HepG2 (cell line): ENCODE results near the gene KIAA1755.

Source experiments
- MBNL3 ChIP-seq: fragments of 250-450 bp; sonication (Bioruptor Pico); conservative IDR thresholded peaks from 2 replicates; pipeline ENCODE4 v1.8.0; 2022; ENCODE audit warnings: mild to moderate bottlenecking, inconsistent platforms
- POLR2AphosphoS5 ChIP-seq: IDR thresholded peaks from 2 replicates; pipeline ENCODE4 v1.6.1; 2012; ENCODE audit warnings: low read depth, low read length
- TFE3 ChIP-seq: IDR thresholded peaks from 2 replicates; pipeline ENCODE4 v1.6.1; 2016
- TF ChIP-seq, protein P1 (sequence below): sonication (generic); formaldehyde crosslinking; IDR thresholded peaks from 2 replicates; pipeline ENCODE4 v1.5.0; 2020; ENCODE audit warnings: mild to moderate bottlenecking, missing genetic modification reagents, moderate library complexity

GRCh38 chr20:38177201-38177600 is 83.3 kb downstream of the KIAA1755 start:
- TF ChIP-seq POLR2AphosphoS5 (no peak), MBNL3 (no peak), TFE3 (CRISPR knock-in tag) (no peak)
- TF ChIP-seq, protein P1, sequence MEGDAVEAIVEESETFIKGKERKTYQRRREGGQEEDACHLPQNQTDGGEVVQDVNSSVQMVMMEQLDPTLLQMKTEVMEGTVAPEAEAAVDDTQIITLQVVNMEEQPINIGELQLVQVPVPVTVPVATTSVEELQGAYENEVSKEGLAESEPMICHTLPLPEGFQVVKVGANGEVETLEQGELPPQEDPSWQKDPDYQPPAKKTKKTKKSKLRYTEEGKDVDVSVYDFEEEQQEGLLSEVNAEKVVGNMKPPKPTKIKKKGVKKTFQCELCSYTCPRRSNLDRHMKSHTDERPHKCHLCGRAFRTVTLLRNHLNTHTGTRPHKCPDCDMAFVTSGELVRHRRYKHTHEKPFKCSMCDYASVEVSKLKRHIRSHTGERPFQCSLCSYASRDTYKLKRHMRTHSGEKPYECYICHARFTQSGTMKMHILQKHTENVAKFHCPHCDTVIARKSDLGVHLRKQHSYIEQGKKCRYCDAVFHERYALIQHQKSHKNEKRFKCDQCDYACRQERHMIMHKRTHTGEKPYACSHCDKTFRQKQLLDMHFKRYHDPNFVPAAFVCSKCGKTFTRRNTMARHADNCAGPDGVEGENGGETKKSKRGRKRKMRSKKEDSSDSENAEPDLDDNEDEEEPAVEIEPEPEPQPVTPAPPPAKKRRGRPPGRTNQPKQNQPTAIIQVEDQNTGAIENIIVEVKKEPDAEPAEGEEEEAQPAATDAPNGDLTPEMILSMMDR (CRISPR knock-in tag) = no peak
